Activated CD4-positive, CD25-positive, alpha-beta regulatory T cell treated with anti-CD3 and anti-CD28 coated beads, Interleukin-2, amount 50 U/mL, for 16 hours (primary cell): Measurements from ENCODE around the gene EN1.

Source experiments
- DNase-seq: peaks from one replicate; pipeline ENCODE4 v3.0.0-alpha.2; 2020; ENCODE audit warnings: low read depth, low spot score

Gene EN1

DNA sequence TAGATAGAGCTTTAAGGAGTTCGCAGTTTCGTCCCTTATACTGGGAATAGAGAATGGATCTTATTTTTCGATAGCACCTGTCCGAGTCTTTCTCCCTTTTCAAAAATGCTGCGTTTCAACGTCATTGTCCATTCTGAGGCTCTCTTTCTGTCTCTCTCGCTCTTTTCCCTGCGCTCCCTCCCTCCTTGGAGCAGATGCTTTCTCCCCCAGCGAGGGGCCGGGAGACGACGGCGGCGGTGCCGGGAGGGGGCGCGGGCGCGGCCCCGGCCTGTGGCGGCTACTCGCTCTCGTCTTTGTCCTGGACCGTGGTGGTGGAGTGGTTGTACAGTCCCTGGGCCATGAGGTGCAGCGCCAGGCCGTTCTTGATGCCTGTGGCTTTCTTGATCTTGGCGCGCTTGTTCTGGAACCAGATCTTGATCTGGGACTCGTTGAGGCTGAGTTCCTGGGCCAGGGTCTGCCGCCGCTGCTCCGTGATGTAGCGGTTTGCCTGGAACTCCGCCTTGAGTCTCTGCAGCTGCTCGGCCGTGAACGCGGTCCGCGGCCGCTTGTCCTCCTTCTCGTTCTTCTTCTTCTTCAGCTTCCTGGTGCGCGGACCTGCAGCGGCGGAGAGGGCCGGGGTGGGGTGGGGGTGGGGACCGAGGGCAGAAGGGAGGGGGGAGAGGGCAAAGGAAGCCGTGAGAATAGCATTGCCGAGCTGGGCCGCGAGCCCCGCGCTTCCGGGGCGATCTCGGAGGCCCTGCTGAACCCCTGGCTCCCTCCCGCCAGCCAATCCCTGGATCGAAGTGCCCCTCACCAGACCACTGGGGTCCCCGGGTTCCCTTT, 4.6 kb downstream of the EN1 start:
- no peak for DNase-seq

DNA sequence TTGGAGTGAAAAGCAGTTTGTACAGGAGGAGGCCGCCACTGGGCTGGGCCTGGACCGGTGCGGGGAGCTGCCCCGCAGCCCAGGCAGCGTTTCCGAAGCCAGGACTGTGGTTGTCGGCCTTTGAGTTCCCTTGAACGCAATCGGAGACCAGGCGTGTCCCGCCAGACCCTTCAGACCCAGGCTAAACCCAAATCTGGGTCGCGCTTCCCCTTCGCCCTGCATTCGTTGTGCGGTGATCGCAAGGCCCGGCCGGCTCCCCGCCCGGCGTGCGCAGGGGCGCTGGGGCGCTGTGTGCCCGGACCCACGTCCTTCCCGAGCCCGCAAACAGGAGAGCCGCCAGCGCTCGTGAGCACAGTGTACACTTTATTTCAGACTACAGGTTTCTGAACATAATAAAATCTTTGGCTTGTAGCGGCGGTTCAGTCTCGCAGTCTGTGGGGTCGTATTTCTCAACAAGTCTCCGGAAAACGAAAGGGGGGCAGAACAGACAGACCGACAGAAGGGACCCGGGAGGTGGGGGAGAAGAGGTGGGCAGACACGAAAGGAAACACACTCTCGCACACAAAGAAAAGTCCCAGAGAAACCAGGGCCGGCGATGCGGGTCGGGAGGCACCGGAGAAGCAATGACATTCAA, 5.5 kb downstream of the EN1 start:
- DNase-seq, result no peak

DNA sequence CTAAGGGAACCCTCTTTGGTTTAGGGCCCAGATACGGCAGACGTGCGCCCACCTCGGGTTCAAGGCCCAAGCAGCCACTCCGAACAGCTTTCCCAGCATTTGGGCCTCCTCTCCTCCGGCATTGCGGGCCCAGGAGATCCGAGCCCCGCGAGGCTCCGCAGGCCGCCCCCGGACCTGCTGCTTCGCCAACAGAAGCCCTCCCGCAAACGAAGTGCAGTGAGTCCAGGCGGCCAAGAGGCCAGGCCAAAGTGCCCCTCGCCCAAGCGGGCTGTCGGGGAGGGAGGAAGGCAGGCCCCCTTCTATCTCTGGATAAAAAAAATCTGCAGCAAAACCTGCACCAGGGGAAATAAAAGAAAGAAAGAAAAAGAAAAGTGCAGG, 6.0 kb downstream of the EN1 start:
- DNase-seq, result no peak

DNA sequence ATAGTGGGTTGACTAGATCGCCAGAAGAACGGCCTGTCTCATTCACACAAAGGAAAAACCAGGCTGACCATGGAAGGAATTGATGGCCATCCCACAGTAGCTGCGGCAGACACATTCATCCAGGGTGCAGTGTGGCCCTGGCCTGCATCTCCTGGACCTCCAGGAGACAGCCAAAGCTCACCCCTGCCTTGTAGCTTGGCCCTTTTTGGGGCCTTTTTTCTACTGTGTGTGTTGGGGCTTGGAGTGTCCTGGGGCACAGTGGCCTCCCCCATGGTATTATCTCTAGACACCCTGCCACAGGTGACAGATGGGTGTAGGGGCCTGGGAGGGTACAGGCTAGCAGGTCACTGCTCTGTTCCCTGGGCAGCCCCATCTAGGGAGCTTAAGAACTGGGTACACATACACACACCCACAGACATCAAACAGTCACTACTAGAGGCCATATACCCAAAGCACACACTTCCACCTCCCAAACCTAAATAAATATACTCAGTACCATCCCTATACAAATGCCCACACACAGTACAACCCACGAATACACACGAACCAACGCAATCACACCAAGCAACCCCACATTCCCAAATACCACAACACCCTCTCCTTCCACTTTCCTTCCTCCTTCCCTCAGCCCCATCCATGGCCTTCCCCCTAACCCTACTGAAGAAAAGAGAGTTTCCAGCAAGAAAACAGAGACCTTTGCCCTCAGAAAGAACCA, 8.6 kb downstream of the EN1 start:
- no peak for DNase-seq

GRCh38 chr2:118837621-118838020, 9.8 kb downstream of the EN1 start:
- no peak for DNase-seq

DNA sequence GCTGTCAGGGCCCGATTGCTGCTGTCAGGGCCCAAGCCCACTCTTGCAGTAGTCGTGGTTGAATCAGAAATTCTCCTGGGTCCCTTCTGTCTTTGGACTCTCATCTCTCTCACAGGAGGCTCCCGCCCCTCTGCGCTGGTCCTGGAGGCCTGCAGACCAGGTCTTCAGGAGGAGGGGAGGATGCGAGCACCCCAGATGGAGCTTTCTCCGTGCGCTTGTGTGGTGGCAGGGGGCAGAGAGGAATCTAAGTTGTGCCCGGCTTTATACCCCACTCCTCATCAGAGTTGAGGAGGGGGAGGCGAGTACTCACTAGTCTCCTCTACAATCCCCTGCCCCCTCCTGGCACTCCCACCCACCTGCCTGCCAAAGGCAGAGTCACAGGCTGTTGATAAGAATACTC, 10.4 kb downstream of the EN1 start:
- no peak for DNase-seq

DNA sequence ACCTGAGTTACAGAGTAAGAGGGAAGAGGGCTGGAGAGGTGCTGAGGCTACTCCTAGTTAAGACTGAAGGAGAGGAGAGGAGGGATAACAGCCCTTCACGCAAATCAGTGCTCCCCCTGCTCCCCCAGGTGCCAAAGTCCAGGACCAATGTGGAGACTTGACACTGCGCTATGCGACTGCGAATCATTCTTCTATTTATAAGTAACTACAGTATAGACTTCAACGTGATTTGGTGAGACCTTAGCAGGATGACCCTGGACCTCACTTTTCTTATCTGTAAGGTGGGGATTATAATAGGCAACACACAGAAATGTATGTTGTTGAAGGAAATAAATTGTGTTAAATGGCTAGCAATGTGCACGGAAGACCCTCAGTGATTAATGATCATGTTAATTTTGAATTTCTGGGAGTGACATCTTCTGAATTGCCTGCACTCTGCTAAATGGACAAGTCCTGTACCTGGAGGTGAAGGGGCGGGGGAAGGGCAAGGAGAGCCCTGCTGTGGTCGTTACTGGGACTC, 11.0 kb downstream of the EN1 start:
- no peak for DNase-seq

- no peak for DNase-seq
Observed at GRCh38 chr2:118835746-118836410, 11.6 kb downstream of the EN1 start.

DNA sequence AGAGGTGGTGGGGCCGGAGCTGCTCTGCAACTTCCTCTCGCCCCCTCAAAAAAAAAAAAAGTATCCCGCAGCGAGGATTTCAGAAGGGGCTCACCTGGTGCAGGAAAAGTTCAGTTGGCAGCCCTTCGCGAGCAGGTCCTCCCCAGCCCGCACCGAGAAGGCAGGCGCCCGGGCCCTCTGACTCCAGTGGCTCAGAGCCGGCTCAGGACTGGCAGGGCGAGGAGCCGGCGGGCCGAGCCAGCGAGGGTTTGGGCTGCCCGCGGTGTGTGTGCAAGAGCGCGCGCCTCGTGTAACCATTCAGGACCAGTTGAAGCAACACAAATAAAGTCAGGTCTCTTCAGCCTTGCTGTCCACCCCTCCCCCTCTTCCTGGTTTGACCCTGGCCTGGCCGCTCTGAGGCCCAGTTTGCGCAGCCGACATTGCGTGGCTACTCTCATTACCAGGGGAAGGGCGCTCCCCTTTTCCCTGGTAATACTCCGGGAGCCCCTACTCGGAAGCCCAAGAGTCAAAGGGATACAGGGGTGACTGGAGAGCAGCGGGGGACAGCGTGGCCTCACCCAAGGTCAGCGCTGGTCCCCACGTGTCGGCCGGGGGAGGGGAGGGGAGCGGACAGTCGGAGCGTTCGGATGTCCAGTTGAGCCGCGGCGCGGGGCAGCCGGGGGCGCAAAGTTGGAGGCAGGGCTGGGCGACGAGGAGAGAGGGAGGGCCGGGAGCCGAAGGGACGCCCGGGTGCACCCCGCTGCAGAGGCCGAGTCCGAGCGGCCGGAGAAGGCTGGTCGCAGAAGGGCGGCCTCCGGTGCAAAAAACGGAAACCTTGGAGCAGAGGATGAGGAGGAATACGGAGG, 12.3 kb downstream of the EN1 start:
- DNase-seq, result no peak

- no peak for DNase-seq
Observed at GRCh38 chr2:118834440-118834810, 13.0 kb downstream of the EN1 start.

DNA sequence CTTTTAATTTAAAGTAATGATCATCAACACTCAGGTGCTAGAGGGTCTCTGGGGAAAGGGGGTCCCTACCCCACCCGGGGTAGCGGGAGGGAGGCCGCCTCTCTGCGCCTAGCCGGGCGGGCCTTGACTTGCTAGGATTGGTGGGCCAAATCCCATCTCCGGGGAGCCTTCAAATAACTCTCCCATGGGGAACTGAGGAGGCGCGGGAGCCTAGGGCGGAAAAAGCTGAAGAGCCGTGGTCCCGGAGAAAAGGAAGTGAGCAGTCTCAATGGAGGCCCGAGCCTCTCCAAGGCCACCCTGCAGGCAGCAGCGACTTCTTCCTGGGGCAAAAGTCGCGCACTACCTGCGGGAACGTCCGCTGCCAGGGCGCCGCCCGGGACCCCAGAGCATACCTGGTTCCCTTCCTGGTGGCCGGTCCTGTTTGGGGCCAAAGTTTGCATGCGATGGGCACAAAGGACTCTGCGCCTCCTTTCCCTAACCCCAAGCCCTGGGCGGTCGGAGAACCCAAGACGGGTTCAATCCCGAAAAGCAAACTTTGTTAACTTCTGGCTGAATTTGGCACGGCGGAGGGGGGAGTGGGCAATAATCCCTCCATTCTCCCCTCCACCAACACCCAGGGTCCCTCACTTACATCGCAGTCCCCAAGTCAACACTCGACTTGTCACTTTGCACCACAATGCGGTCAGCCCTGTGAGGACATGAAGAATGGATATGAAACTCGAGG, 13.6 kb downstream of the EN1 start:
- no peak for DNase-seq

DNA sequence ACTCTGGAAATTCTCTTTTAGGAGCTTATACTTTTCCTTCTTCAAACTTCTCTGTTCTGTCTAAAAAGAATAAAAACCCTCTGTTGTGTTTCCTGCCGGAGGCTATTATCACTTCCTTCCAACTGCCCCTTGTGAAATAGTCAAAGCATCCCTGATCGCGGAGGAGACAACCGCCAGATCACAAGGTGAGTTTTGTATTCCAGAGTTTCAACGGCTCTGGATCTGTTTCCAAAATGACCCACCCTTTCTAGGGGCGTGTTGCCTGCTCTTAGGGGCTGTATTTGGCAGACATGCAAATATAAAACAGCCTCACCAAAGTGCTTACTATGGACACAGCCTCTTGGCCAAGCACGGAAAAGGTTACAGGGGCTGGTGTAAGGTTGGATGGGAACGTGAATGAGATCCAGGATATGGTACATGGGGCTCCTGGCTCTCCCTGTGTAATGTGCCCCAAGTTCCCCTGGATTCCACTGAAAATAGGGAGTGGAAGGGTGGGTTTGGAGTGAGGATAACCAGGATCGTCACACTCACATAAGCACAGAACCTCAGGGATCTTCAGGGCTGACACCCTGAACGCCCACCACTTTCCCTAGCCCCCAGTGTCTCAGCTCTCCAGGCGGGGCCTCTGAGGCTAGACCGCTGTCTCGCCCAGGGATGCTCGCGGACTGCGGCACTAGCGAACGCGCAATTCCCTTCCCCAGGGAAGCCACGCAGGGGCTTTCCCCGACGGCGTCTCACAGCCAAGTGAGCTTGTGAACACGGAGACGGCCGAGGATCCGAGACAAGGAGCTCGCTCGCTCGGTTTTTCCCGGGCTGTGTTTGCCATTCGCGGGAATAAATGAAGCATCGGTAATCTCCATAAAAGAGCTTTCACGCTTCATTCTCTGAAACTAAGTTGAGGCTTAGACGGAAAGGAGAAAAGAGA, 14.4 kb downstream of the EN1 start:
- no peak for DNase-seq

DNA sequence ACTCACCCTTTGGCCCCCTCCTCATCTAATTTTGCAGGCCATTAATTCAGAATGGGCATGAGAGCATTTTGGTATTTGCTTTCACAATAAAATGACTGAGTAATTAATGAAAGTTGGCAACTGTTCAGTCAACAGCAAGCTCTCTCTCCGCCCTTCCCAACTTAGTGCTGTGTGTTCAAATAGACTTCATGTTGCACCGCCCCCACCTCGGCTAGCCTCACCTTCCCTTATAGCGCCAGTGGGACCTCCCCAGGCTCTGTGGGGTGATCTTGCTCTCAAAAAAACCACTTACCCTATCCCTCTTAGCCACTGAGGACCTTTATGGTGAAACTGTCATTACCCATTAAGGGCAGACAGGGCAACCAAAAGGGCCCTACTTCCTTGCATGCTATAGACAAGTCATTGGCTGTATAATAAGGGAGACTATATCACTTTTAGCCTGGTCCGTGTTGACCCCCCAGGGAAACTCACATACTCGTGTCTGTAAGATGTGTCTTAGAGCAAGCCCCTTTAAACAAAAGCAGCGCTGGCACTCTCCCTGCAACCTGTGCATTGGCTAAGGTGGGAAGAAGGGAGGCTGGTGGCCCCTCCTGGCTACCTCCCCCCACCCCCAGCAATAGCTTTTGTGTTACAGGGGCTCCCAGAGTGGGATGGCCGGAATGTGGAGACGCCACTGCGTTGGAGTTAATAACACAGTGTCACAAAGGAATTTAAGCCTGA, 15.2 kb downstream of the EN1 start:
- no peak for DNase-seq

DNA sequence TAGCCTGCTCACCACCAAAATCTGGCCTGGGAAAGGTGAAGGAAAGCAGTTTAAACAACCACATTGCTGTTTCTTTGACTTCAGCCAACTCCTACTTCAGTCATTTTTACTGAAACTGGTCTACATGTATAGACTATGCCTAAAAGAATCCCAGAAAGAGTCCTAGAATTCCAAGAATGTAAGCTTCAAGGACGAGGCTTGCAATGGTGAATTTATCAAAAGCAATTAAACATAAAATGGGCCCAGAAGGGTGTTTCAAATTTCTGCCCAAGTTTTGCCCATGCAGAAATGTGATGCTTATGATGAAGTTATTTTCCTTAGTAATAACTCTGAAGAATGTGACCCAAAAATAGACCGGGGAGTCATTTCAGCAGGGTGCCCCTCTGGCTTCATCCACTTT, 16.6 kb downstream of the EN1 start:
- DNase-seq, result no peak

DNA sequence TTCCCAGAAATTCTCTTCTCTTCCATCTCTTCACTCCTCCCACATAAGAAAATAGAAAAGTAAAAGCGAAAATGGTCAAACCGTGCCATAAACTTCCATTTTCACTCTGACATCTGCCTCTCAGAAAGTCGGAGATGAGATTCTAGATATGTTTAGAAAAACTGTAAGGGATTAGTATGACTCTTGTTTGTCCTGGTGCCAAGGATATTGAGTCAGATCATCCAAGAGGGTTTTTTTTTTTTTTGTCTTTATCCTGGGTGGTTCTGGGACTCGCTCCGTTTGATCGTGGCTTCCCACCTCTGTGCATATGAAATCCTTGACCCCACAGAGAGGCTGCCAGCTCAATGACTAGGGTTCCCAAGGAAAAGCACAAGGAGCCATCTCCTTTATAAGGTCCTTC, 17.3 kb downstream of the EN1 start:
- no peak for DNase-seq

DNA sequence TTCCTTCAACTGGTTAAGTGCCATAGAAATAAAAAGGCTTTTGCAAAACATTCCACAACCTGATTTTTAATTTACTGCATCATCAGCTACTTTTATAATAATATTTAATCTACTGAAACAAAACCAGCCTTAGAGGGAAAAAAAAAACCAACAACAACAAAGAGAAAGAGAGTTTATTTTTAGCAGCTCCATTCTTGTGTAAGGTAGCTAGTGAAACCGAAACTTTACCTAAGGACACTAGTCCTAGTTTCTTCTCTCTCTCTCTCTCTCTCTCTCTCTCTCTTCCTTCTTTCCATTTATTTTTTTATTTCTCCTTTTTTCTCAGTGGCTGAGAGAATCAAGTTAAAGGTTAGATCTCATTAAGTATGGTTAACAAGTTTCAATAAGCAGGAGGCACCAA, 21.4 kb downstream of the EN1 start:
- DNase-seq, result no peak

GRCh38 chr2:118823633-118824032, 23.8 kb downstream of the EN1 start:
- no peak for DNase-seq

DNA sequence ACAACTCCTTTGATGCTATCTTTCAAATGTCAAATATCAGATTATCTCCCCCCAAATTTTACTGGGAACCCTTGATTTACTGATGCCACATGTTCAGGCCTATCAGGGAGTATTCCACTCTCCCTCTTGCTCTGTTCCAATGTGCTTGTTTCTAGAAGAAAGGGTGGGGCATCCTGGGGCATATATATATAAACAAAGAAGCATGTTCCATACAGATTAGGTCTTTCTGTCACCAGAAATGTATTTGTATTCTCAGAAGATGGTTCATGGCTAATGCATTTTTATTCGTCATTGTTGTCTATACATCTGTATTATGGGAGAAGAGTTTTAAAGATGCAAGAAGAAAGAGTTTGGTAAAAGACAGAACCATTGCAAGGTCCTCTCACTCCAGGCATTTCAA, 24.9 kb downstream of the EN1 start:
- DNase-seq, result no peak

DNA sequence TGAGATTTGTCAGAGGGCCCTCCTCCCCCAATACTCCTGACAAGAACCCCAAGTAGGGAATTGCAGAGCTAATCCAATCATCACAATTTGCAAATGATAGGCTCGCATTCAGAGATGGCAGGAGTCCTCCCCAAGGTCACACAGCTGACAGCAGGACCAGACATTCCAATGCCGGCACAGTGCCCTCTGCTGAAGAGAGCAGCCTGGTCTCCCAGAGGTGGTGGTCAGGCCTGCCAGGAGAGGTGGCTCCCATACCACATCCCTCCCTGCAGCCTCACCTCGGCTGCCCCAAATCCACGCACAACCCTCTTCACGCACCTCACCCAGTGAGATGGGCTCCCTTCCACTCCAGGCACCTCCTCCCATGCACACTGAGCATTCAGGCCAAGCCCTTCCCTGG, 25.4 kb downstream of the EN1 start:
- DNase-seq, result no peak
